Neural progenitor cell (in vitro differentiated cells): Measurements from ENCODE around the gene MBD2. TPM values are rescaled to one million over a fixed set of nuclear protein-coding genes. Genes with fewer than 3 reads are reported as not detected.

Experiments used
- DNase-seq: peaks from one replicate; pipeline ENCODE4 v3.0.0-alpha.2; 2016; ENCODE audit warnings: low spot score
- H2AFZ ChIP-seq: fragments of 200-600 bp; sonication (generic); replicated peaks from 2 replicates; pipeline ENCODE4 v1.6.1; 2016; ENCODE audit warnings: antibody characterized with exemption
- H3F3A ChIP-seq: fragments of 200-600 bp; sonication (generic); 2 replicates; pipeline ENCODE4 v1.6.1; 2016; ENCODE audit warnings: antibody characterized with exemption, low read depth
- H3K27ac ChIP-seq: fragments of 200-600 bp; sonication (generic); 2 replicates; pipeline ENCODE4 v1.5.1; 2016; ENCODE audit warnings: mild to moderate bottlenecking
- H3K27me3 ChIP-seq: fragments of 200-600 bp; sonication (generic); 2 replicates; pipeline ENCODE4 v1.6.1; 2016; ENCODE audit warnings: mild to moderate bottlenecking, moderate library complexity
- H3K36me3 ChIP-seq: fragments of 200-600 bp; sonication (generic); 2 replicates; pipeline ENCODE4 v1.5.1; 2016
- H3K4me1 ChIP-seq: fragments of 200-600 bp; sonication (generic); 2 replicates; pipeline ENCODE4 v1.6.1; 2016; ENCODE audit warnings: mixed run types
- H3K4me2 ChIP-seq: fragments of 200-600 bp; sonication (generic); 2 replicates; pipeline ENCODE4 v1.6.1; 2016
- H3K4me3 ChIP-seq: fragments of 200-600 bp; sonication (generic); 2 replicates; pipeline ENCODE4 v1.5.1; 2016
- H3K79me2 ChIP-seq: fragments of 200-600 bp; sonication (generic); 2 replicates; pipeline ENCODE4 v1.6.1; 2016; ENCODE audit warnings: low read depth
- H3K9ac ChIP-seq: fragments of 200-600 bp; sonication (generic); 2 replicates; pipeline ENCODE4 v1.6.1; 2016
- H3K9me3 ChIP-seq: fragments of 200-600 bp; sonication (generic); 2 replicates; pipeline ENCODE4 v1.5.1; 2016; ENCODE audit warnings: low read depth
- H4K20me1 ChIP-seq: fragments of 200-600 bp; sonication (generic); 2 replicates; pipeline ENCODE4 v1.6.1; 2016; ENCODE audit warnings: low read depth
- H3K27ac Mint-ChIP-seq: 3 replicates; pipeline ENCODE4 v1.8.0; 2021; ENCODE audit warnings: mixed read lengths
- H3K27me3 Mint-ChIP-seq: 2 replicates; pipeline ENCODE4 v1.8.0; 2022; ENCODE audit warnings: low read depth, mild to moderate bottlenecking, inconsistent platforms, moderate library complexity, mixed read lengths; ENCODE audit not compliant: insufficient read depth
- H3K36me3 Mint-ChIP-seq: 3 replicates; pipeline ENCODE4 v1.8.0; 2021; ENCODE audit warnings: mixed read lengths
- H3K4me1 Mint-ChIP-seq: 3 replicates; pipeline ENCODE4 v1.8.0; 2021; ENCODE audit warnings: mixed read lengths
- H3K4me3 Mint-ChIP-seq: 3 replicates; pipeline ENCODE4 v1.8.0; 2021; ENCODE audit warnings: mild to moderate bottlenecking, moderate library complexity, mixed read lengths
- H3K9me3 Mint-ChIP-seq: 3 replicates; pipeline ENCODE4 v1.8.0; 2020; ENCODE audit warnings: mixed read lengths
- EZH2 ChIP-seq: fragments of 200-600 bp; sonication (generic); IDR thresholded peaks from 2 replicates; pipeline ENCODE4 v1.6.1; 2017; ENCODE audit warnings: antibody characterized with exemption, mild to moderate bottlenecking, moderate library complexity
- EZH2phosphoT487 ChIP-seq: fragments of 200-600 bp; sonication (generic); IDR thresholded peaks from 2 replicates; pipeline ENCODE4 v1.6.1; 2017; ENCODE audit warnings: antibody characterized with exemption
- total RNA-seq: library from RNA; depleted of rRNA; stranded (reverse); fragments of >200 nt; gene quantifications from 2 replicates; pipeline ENCODE4 v1.2.3, GENCODE V29; 2015; ENCODE audit warnings: low replicate concordance
- TF ChIP-seq, protein P1 (sequence below): fragments of 200-600 bp; sonication (generic); IDR thresholded peaks from 2 replicates; pipeline ENCODE4 v1.5.1; 2017; ENCODE audit warnings: antibody characterized with exemption, mild to moderate bottlenecking

The MBD2 gene
- total RNA-seq, 1 donor from 2014 or later = 36.5 TPM

DNA sequence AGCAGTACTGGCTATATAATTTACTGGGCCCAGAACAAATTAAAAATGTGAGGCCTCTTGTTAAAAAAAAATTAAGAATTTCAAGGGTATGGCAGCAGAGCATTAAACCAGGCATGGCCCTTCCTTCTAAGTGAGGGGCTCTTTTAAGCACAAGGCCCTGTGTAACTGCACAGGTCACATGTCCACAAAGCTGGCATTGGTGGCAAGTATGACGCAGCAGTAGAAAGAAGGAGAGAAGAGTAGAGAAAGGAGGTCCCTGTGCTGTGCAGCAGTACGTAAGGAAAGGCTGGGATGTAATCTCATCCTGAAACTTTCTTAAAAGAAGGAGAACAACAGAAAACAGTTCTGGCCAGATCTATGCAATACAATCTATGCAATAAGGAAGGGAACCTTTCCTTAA, 51.2 kb downstream of the MBD2 start:
- Mint-ChIP-seq H3K4me3 (no peak overlapping the region), H3K36me3 (no peaks in the 10 kb centered on the region), H3K27me3 (no peaks in the 10 kb centered on the region), H3K9me3 (no peaks in the 10 kb centered on the region), H3K4me1 (peaks cover 2% of the 10 kb centered on the region), H3K27ac (no peak overlapping the region)
- Histone ChIP-seq H3K27me3 (no peaks in the 10 kb centered on the region), H3K4me2 (no peak overlapping the region), H2AFZ (no peak overlapping the region), H3K4me1 (no peaks in the 10 kb centered on the region), H3K27ac (no peak overlapping the region), H3K9ac (no peak overlapping the region), H3K36me3 (no peaks in the 10 kb centered on the region), H4K20me1 (no peaks in the 10 kb centered on the region), H3K4me3 (no peak overlapping the region), H3K9me3 (no peaks in the 10 kb centered on the region), H3F3A (no peaks in the 10 kb centered on the region), H3K79me2 (no peaks in the 10 kb centered on the region)
- no peak for TF ChIP-seq EZH2phosphoT487
- TF ChIP-seq, protein P1, sequence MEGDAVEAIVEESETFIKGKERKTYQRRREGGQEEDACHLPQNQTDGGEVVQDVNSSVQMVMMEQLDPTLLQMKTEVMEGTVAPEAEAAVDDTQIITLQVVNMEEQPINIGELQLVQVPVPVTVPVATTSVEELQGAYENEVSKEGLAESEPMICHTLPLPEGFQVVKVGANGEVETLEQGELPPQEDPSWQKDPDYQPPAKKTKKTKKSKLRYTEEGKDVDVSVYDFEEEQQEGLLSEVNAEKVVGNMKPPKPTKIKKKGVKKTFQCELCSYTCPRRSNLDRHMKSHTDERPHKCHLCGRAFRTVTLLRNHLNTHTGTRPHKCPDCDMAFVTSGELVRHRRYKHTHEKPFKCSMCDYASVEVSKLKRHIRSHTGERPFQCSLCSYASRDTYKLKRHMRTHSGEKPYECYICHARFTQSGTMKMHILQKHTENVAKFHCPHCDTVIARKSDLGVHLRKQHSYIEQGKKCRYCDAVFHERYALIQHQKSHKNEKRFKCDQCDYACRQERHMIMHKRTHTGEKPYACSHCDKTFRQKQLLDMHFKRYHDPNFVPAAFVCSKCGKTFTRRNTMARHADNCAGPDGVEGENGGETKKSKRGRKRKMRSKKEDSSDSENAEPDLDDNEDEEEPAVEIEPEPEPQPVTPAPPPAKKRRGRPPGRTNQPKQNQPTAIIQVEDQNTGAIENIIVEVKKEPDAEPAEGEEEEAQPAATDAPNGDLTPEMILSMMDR = no peak
- DNase-seq = no peak

DNA sequence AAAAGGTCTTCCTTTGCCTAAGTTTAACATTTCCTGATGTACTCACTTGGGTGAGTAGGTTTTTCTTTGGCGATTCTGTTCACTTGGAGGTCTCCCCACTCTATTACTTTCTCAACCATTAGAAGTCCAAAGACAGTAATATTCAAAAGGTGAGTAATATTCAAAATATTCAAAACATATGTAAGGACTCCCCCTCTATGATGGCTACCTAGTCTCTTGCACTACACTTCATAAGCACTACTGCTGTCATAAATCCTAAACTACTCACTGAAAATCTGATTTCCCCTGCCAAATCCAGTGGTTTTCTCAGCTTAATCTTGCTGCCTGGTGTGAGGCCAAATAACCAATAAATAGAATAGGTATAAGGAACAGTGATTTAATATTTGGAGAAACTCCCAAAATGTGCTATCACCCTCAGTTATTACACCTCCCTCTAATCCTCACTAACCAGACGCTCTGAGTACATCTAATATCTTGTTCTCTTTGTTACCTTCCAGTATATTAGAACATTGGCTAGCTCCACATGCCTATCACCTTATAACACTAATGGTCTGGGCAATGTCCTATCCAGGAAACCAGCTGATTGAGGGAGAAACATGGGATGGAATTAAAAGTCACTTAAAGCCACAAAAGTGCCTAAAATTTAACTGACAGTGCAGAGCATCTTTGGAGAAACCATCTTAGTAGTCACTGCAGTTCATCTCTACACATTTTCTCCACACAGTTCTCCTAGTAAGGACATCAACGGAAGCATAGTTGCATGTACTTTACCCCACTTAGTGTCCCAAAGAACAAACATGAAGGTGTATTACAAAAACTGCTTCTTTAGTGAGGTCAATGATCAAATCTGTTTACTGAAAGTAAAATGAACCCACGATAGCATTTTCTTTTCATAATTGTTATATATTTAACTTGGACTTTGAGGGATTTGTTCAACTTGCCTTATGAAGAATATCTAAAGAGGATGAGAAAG, 54.8 kb downstream of the MBD2 start:
- H3K27me3 Mint-ChIP-seq = no peaks in the 10 kb centered on the region

DNA sequence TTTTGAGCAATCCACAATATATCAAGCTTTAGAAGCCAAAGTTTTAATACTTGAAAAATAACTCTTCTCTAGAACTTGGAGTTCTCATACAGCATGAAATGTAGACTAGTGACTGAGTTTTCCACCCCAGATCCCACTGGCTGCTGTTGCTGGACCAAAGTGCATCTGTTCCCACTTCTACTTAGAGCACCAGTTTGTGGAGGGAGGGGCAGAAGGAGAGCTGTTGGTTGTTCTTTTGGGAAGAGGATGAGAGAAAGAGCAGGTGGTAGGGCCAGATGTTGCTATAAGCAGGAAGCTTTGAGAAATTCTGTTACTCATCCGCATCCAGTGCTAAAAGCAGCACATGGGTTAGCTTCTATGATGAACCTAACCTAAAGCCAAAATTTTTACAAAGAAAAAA, 59.0 kb downstream of the MBD2 start:
- peaks cover 6% of the 10 kb centered on the region for H3K4me1 ChIP-seq
- no peak overlapping the region for H3K4me3 ChIP-seq
- H3K9me3 ChIP-seq = no peaks in the 10 kb centered on the region
- DNase-seq = no peak
- no peak overlapping the region for H3K9ac ChIP-seq
- H3K4me1 Mint-ChIP-seq = peaks cover 3% of the 10 kb centered on the region
- no peaks in the 10 kb centered on the region for H3K9me3 Mint-ChIP-seq
- H4K20me1 ChIP-seq = no peaks in the 10 kb centered on the region
- no peaks in the 10 kb centered on the region for H3K79me2 ChIP-seq
- H3K27me3 Mint-ChIP-seq = no peaks in the 10 kb centered on the region
- H2AFZ ChIP-seq = no peak overlapping the region
- no peaks in the 10 kb centered on the region for H3K36me3 ChIP-seq
- TF ChIP-seq, protein P1 = no peak
- TF ChIP-seq EZH2phosphoT487 (no peak), EZH2 (no peak)
- H3K27ac Mint-ChIP-seq = no peak overlapping the region
- no peak overlapping the region for H3K4me3 Mint-ChIP-seq
- H3K4me2 ChIP-seq = no peak overlapping the region
- H3K36me3 Mint-ChIP-seq = peaks cover 15% of the 10 kb centered on the region
- no peaks in the 10 kb centered on the region for H3F3A ChIP-seq
- no peak overlapping the region for H3K27ac ChIP-seq
- H3K27me3 ChIP-seq = no peaks in the 10 kb centered on the region

More for the DNA sequence above, 54.8 kb downstream of the MBD2 start:
- no peaks in the 10 kb centered on the region for H3K79me2 ChIP-seq
- no peak overlapping the region for H3K27ac ChIP-seq
- DNase-seq = no peak
- Mint-ChIP-seq H3K9me3 (no peaks in the 10 kb centered on the region), H3K27ac (no peak overlapping the region), H3K4me1 (no peaks in the 10 kb centered on the region), H3K36me3 (no peaks in the 10 kb centered on the region), H3K4me3 (no peak overlapping the region)
- H3K4me2 ChIP-seq = no peak overlapping the region
- no peaks in the 10 kb centered on the region for H3K9me3 ChIP-seq
- no peak for TF ChIP-seq EZH2phosphoT487
- TF ChIP-seq, protein P1 = no peak
- TF ChIP-seq EZH2 = no peak
- no peak overlapping the region for H3K9ac ChIP-seq
- no peaks in the 10 kb centered on the region for H3K36me3 ChIP-seq
- peaks cover under 1% of the 10 kb centered on the region for H3K4me1 ChIP-seq
- H3K27me3 ChIP-seq = no peaks in the 10 kb centered on the region
- no peak overlapping the region for H2AFZ ChIP-seq
- H4K20me1 ChIP-seq = no peaks in the 10 kb centered on the region
- no peak overlapping the region for H3K4me3 ChIP-seq
- H3F3A ChIP-seq = no peaks in the 10 kb centered on the region
